ENCODE measurements around the gene ARL15.

The ARL15 gene

DNA sequence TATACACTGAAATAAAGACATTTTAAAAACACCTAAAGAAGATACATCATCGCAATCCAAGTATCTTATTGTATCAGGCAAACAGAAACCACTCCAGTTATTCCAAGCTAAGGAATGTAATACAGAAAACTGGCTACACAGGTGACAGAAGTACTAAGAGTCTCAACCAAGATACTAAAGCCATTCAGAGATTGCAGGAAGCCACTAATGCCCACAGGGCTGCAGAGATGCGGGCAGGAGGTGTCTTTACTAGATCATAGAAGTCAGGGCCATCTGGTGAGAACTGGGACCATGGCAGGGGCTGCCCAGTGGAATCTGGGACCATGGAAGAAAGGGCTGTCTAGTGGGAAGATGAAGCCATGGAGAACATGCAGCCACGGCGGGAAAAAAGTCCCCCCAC is 384.3 kb downstream of the ARL15 start:
- TF ChIP-seq, protein P1, sequence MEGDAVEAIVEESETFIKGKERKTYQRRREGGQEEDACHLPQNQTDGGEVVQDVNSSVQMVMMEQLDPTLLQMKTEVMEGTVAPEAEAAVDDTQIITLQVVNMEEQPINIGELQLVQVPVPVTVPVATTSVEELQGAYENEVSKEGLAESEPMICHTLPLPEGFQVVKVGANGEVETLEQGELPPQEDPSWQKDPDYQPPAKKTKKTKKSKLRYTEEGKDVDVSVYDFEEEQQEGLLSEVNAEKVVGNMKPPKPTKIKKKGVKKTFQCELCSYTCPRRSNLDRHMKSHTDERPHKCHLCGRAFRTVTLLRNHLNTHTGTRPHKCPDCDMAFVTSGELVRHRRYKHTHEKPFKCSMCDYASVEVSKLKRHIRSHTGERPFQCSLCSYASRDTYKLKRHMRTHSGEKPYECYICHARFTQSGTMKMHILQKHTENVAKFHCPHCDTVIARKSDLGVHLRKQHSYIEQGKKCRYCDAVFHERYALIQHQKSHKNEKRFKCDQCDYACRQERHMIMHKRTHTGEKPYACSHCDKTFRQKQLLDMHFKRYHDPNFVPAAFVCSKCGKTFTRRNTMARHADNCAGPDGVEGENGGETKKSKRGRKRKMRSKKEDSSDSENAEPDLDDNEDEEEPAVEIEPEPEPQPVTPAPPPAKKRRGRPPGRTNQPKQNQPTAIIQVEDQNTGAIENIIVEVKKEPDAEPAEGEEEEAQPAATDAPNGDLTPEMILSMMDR (conservative IDR thresholded peaks at IDR 0.05; ENCODE audit: low read length), result no peak
- TF ChIP-seq EZH2phosphoT487 (IDR thresholded peaks at IDR 0.05; ENCODE audit: borderline replicate concordance), result no peak
- H3F3A ChIP-seq (ENCODE audit: low read depth), result no peaks in the 10 kb centered on the region
- H3K9me3 ChIP-seq (ENCODE audit: insufficient read depth, low read depth, low read length), result no peaks in the 10 kb centered on the region
- no peak overlapping the region for H3K9ac ChIP-seq (ENCODE audit: low read depth, low read length, poor library complexity, severe bottlenecking)
- no peaks in the 10 kb centered on the region for H3K36me3 ChIP-seq (ENCODE audit: insufficient read depth, low read length)
- H3K79me2 ChIP-seq (ENCODE audit: insufficient read depth, low read length), result no peaks in the 10 kb centered on the region
- H3K4me1 ChIP-seq (ENCODE audit: insufficient read depth, low read length, poor library complexity, severe bottlenecking), result peaks cover 14% of the 10 kb centered on the region
- no peak overlapping the region for H2AFZ ChIP-seq (ENCODE audit: low read length)
- no peak overlapping the region for H3K4me3 ChIP-seq (ENCODE audit: low read length, poor library complexity, severe bottlenecking)
- H4K20me1 ChIP-seq (ENCODE audit: insufficient read depth, low read length, poor library complexity, severe bottlenecking), result no peaks in the 10 kb centered on the region
- H3K9me2 ChIP-seq (replicated peaks; ENCODE audit: low read depth, low read length), result no peaks in the 10 kb centered on the region
- no peak overlapping the region for H3K4me2 ChIP-seq (ENCODE audit: low read depth, low read length, poor library complexity, severe bottlenecking)
- no peaks in the 10 kb centered on the region for H3K27me3 ChIP-seq (ENCODE audit: insufficient read depth, low read length, poor library complexity, severe bottlenecking)

DNA sequence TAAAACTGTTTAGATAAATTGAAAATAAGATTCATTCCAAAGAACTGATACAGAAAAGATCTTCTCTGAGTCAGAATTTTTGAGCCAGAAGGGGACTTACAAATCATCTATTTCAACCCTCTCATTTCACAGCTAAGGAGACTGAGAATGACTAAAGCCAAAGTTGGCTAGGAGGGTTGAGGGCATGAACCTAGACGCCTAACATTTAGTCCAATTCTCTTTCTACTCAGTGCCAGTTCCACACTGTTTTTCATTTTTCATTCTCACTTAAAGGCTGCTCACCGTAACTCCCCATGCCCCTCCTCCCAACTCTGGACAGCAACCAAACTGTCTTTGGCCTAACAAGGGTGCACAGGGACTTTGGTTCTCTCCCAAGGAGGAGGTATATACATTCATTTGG is 386.0 kb downstream of the ARL15 start:
- Histone ChIP-seq H3K36me3 (ENCODE audit: insufficient read depth, low read length) (no peaks in the 10 kb centered on the region), H3F3A (ENCODE audit: low read depth) (no peaks in the 10 kb centered on the region), H2AFZ (ENCODE audit: low read length) (no peak overlapping the region), H3K4me2 (ENCODE audit: low read depth, low read length, poor library complexity, severe bottlenecking) (no peak overlapping the region), H3K9me3 (ENCODE audit: insufficient read depth, low read depth, low read length) (no peaks in the 10 kb centered on the region), H3K9ac (ENCODE audit: low read depth, low read length, poor library complexity, severe bottlenecking) (no peak overlapping the region), H3K4me3 (ENCODE audit: low read length, poor library complexity, severe bottlenecking) (no peak overlapping the region), H3K9me2 (replicated peaks; ENCODE audit: low read depth, low read length) (no peaks in the 10 kb centered on the region), H3K4me1 (ENCODE audit: insufficient read depth, low read length, poor library complexity, severe bottlenecking) (peaks cover 14% of the 10 kb centered on the region), H3K27me3 (ENCODE audit: insufficient read depth, low read length, poor library complexity, severe bottlenecking) (no peaks in the 10 kb centered on the region), H3K79me2 (ENCODE audit: insufficient read depth, low read length) (no peaks in the 10 kb centered on the region), H4K20me1 (ENCODE audit: insufficient read depth, low read length, poor library complexity, severe bottlenecking) (no peaks in the 10 kb centered on the region)
- TF ChIP-seq EZH2phosphoT487 (IDR thresholded peaks at IDR 0.05; ENCODE audit: borderline replicate concordance), result no peak
- TF ChIP-seq, protein P1 (conservative IDR thresholded peaks at IDR 0.05; ENCODE audit: low read length), result no peak

DNA sequence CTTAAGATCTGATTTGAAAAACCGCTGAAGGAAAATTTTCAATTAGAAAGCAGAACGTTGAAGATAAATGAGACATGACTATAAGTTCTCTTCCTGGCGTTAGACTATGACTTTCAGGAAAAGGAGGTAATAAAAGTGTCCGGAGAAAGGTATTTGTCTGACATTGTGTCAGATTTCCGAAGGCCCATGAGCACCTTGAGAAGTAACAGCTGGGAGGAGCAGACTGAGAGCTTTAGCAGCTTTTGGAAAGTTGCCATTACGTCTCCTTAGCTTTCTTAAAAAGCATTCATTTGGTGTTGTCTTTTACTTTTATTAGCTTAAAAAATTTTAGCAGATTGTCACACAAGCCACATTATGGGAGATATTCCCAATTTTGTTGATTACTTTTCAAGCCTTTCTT is 386.4 kb downstream of the ARL15 start:
- H3K4me3 ChIP-seq (ENCODE audit: low read length, poor library complexity, severe bottlenecking), result no peak overlapping the region
- no peaks in the 10 kb centered on the region for H4K20me1 ChIP-seq (ENCODE audit: insufficient read depth, low read length, poor library complexity, severe bottlenecking)
- no peak for TF ChIP-seq EZH2phosphoT487 (IDR thresholded peaks at IDR 0.05; ENCODE audit: borderline replicate concordance)
- TF ChIP-seq, protein P1 (conservative IDR thresholded peaks at IDR 0.05; ENCODE audit: low read length), result no peak
- H3K4me2 ChIP-seq (ENCODE audit: low read depth, low read length, poor library complexity, severe bottlenecking), result no peak overlapping the region
- no peaks in the 10 kb centered on the region for H3K27me3 ChIP-seq (ENCODE audit: insufficient read depth, low read length, poor library complexity, severe bottlenecking)
- H2AFZ ChIP-seq (ENCODE audit: low read length), result no peak overlapping the region
- H3K79me2 ChIP-seq (ENCODE audit: insufficient read depth, low read length), result no peaks in the 10 kb centered on the region
- H3K9ac ChIP-seq (ENCODE audit: low read depth, low read length, poor library complexity, severe bottlenecking), result no peak overlapping the region
- no peaks in the 10 kb centered on the region for H3K36me3 ChIP-seq (ENCODE audit: insufficient read depth, low read length)
- H3K4me1 ChIP-seq (ENCODE audit: insufficient read depth, low read length, poor library complexity, severe bottlenecking), result peaks cover 14% of the 10 kb centered on the region
- no peaks in the 10 kb centered on the region for H3K9me3 ChIP-seq (ENCODE audit: insufficient read depth, low read depth, low read length)
- no peaks in the 10 kb centered on the region for H3F3A ChIP-seq (ENCODE audit: low read depth)
- H3K9me2 ChIP-seq (replicated peaks; ENCODE audit: low read depth, low read length), result no peaks in the 10 kb centered on the region

All from Loucy (cell line).